Suppressor macrophage (primary cell): ENCODE data around the gene PIK3C2A.

ENCODE experiments used
- DNase-seq, 4 experiments: peaks; one replicate each; pipeline ENCODE4 v3.0.0-alpha.2; 2020 to 2022

Gene PIK3C2A

GRCh38 chr11:17209939-17210245 is 2.1 kb upstream of the PIK3C2A start:
- DNase-seq = no peak

GRCh38 chr11:17208257-17208999 is 642 bp upstream of the PIK3C2A start:
- DNase-seq = peak; percentile 23 to 51 (median 40)

GRCh38 chr11:17206463-17206862 is 1.3 kb downstream of the PIK3C2A start:
- no peak for DNase-seq

DNA sequence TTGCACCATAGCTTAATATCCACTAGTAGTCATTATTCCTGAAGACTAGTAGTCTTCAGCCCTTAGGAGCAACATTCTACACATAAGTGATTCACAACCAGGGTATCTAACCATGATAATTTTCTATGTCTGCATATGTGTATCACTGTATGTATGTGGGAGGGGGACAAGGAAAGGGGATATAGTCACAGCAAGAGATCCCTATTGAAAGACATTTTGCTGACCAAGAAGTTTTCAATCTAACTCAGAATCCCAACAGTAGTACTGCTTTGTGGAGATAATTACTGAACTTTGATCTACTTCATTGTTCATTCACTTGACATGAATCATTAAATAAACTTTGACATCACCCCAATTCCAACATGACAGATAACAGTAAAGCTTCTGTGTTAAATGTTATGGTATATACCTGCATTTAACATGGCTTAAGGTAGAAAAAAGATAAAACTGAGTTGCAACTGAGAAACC is 10.3 kb downstream of the PIK3C2A start:
- no peak for DNase-seq

DNA sequence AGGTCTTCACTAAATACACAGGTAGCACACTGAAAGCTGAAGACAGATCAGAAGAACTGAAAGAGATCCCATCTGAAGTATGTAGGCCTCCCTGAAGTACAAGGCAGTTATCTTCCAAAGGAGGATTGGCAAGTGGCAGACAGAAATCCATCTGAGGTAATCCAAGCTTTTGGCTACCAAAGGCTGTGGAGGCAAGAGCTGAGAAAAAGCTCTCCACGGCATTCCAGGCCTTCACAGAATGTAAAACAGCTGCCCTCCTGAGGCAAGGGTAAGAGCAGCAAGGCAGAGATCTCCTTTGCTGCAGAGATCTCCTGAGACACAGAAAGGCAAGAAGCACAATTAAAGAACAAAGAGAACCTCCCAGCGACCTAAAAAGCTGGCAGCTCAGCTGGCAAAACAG is 19.1 kb downstream of the PIK3C2A start:
- DNase-seq = no peak

GRCh38 chr11:17186932-17187692 is 20.7 kb downstream of the PIK3C2A start:
- DNase-seq = no peak

GRCh38 chr11:17185938-17186337 is 21.8 kb downstream of the PIK3C2A start:
- no peak for DNase-seq

GRCh38 chr11:17184882-17185587 is 22.8 kb downstream of the PIK3C2A start:
- no peak for DNase-seq

- no peak for DNase-seq
Observed at GRCh38 chr11:17183836-17184235, 23.9 kb downstream of the PIK3C2A start.

DNA sequence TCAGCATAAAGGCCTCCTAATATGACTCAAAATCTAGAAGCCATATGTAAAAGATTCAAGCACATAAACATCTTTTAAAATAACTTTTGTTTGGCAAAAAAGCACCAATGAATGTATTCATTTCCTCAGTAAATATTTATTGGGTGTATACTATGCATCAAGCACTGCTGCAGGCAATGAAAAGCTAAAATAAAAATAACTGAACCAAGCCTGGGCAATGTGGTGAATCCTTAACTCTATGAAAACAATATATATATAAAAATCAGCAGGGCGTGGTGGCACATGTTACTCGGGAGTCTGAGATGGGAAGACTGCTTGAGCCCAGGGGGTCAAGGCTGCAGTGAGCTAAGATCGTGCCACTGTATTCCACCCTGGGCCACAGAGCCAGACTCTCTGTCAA is 27.8 kb downstream of the PIK3C2A start:
- no peak for DNase-seq

DNA sequence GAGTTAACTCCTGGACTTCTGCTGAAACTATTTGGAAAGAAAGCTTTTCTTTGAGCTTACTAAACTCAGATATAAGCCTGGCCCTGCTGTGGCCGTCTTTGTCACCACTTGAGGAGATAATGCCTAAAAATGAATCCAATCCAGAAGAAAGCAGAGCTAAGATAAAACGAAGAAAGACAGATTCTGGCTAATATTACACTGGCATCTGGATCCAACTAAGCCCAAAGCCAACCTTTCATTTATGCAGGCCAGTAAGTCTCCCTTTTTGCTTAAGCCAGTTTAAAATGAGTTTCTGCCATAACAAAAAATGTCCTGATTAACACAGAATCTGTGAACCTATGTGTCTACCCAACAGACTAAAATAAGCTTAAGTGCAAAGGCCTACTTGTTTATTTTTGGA is 34.5 kb downstream of the PIK3C2A start:
- DNase-seq = no peak

DNA sequence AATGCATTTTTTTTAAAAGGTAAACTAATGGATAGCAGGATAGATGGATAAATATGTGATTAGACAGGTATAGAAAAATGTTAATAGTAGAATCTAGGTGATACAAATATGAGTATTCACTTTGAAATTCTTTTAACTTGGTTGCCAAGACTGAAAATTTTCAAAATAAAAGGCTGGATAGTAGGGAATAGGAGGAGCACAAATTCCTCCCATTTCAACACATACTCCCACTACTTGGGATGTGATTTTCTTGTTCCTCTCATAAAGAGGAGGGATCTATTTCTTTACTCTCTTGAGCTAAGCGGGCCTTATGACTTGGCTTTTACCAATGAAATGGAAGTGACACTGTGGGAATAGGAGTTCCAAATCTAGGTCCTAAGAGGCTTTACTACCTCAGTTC is 35.9 kb downstream of the PIK3C2A start:
- DNase-seq = no peak

DNA sequence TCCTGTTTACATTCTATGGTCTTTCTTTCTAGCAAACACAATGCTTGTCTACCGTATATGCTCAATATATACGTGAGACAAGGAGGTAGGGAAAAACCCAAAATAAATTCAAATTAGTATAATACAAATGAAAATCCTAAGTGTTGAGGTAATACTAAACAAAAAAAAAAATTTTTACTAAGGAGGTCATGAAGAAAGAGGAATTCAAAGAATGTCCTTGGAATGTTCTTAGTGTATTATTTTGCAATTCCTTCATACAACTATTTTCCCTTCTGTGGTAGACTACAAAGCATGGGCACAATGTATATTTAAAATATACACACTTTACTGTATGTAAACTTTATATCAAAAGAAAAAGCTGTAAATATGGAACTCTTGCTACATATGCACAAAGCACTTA is 36.4 kb downstream of the PIK3C2A start:
- no peak for DNase-seq

DNA sequence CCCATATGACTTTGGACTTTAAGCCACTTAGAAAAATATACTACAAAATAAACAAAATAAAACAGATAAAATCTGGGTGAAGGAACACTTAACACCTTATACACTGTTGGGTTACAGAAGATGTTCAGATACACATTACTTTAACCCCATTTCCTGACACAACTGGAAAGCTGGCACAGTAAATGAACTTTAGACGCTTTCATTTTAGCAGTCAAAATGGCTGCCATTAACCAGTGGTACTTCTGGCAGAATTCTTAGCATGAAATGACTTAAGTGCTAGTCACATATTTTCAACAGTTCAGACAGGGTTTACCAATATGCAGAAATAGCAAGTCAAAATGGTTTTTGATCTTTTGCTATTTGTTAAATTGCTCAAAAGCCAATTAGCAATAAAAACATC is 37.9 kb downstream of the PIK3C2A start:
- no peak for DNase-seq

- DNase-seq = no peak
Observed at GRCh38 chr11:17165247-17165890, 42.4 kb downstream of the PIK3C2A start.

DNA sequence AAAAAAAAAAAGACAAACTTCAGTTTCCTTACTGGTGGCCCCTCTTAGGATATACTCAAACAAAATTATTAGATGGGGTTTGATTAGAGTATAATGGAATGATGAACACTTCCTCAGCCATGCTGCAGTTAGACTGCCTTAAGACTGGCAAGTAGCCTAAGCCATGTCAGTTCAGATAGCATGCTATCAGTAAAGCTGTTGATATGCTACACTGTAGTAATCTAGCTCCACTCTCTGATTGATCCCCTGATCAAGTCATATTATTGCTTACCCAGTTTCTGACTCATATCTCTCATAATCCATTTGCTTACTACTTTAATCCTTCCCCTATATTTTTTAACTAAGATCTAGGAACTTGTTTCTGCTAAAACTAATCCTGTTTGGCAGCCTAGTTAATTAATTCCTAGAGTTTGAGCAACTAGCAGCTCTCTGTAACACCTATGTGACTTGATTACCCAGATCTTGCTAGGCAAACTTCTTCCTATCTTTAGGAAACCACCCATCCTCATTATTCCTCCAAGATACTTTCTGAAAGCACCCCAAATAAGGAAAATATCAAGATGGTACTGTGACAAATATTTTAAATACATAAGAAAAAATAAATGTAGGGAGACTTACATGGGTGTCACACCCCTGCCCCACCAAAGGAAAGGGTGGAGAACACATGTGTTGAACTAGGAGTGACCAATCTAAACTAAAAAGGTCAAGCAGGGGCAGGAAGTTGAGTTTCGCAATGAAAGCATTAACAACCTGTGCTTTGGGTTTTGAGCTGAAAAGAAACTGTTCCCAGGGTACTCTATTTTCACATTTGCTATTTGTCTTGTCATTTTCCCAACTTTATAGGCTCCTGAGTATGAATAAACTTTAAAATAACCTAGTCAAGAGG is 43.2 kb downstream of the PIK3C2A start:
- DNase-seq = peak in 3 of 4 experiments; percentile 4 to 32 (median 27)

- peak in 2 of 4 experiments; percentile 53 to 63 for DNase-seq
Observed at GRCh38 chr11:17163736-17164135, 44.0 kb downstream of the PIK3C2A start.

DNA sequence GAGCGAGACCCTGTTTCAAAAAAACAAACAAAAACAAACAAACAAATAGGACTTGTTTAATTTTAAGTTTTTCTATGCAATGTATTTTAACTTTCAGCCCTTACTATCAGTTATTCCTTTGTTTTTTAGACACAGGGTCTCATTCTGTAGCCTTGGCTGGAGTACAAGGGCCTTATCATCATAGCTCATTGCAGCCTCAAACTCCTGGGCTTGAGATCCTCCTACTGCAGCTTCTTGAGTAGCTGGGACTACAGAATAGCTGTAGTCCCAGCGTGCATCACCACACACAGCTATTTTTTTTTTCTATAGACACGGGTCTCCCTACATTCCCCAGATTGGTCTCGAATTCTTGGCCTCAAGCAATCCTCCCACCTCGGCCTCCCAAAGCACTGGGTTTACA is 44.5 kb downstream of the PIK3C2A start:
- DNase-seq = no peak

DNA sequence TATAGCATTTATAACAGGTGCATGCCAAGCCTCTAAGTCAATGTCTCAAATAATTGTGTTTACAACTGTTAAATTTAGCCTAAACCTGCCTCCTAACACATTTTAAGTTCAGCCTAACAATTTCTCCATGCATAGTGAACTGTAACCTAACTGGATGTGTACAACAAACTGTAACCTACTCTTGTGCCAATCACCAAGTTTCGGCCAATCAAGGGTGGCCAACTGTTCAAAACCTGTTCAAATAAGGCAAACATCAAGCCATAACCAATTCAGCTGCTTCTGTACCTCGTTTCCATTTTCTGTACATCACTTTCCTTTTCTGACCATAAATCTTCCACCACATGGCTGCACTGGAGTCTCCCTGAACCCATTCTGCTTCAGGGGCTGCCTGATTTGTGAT is 45.4 kb downstream of the PIK3C2A start:
- no peak for DNase-seq

- DNase-seq = peak; percentile 7 to 69 (median 42)
Observed at GRCh38 chr11:17161515-17161914, 46.3 kb downstream of the PIK3C2A start.

DNA sequence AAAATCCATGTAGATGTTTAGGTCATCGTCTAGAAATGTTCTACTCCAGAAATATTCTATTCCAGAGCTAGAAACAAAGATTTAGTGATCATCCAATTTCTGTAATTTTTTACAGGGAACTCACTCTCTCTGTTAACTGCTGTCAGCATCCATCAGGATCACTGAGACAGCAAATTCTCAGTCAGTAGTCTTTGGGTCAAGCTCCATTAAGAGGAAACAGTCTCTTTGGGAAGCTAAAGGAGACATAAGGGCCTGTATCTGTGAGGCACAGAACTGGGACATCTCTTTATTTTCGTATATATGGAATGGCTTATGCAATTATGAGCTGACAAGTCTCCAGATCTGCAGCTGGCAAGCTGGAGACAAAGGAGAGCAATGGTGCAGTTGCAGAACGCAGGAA is 48.3 kb downstream of the PIK3C2A start:
- DNase-seq = peak; percentile 17 to 62 (median 38)
